C4-2B (cell line): Measurements from ENCODE around the gene VPS35L.

ENCODE experiments used
- CTCF ChIP-seq: fragments of 450-650 bp; conservative IDR thresholded peaks from 2 replicates; pipeline ENCODE4 v1.5.1; 2017; ENCODE audit warnings: mild to moderate bottlenecking
- ZFX ChIP-seq: fragments of 450-650 bp; IDR thresholded peaks from 2 replicates; pipeline ENCODE4 v1.6.1; 2017

GRCh38 chr16:19716183-19716582 is 160.7 kb downstream of the VPS35L start:
- TF ChIP-seq CTCF = no peak
- no peak for TF ChIP-seq ZFX
